Renal cortex interstitium (tissue), 3 donors: Measurements from ENCODE around the gene SF3A2. TPM values are rescaled to one million over a fixed set of nuclear protein-coding genes. Genes with fewer than 3 reads are reported as not detected.

ENCODE experiments used
- polyA plus RNA-seq, 3 donors: library from polyadenylated mRNA; unstranded; fragments of 120-200 nt; gene quantifications; one replicate each; pipeline ENCODE4 v1.2.1, GENCODE V29; 2013; ENCODE audit not compliant: insufficient read length in 3 of 3

SF3A2 gene
- polyA plus RNA-seq, 3 donors: 63.2 to 93.5 (median 83.5) TPM

Other genes with a start within 250 kb of the SF3A2 start
- 100 to 1,000 TPM in 2 of 3 donors, 10 to 100 TPM in 1; 87.0 to 117 (median 105) TPM for gene BTBD2, start 221.1 kb upstream of the SF3A2 start, polyA plus RNA-seq
- 10 to 100 TPM; 54.7 to 79.1 (median 77.8) TPM for gene MKNK2, start 185.6 kb upstream of the SF3A2 start, polyA plus RNA-seq
- 10 to 100 TPM; 21.7 to 27.8 (median 26.8) TPM for gene MOB3A, start 140.5 kb upstream of the SF3A2 start, polyA plus RNA-seq
- 1 to 10 TPM; 6.3 to 9.3 (median 8.6) TPM for gene IZUMO4, start 139.9 kb upstream of the SF3A2 start, polyA plus RNA-seq
- gene AP3D1, start 85.3 kb upstream of the SF3A2 start, polyA plus RNA-seq: 100 to 1,000 TPM; 106 to 126 (median 120) TPM
- gene DOT1L, start 72.9 kb upstream of the SF3A2 start, polyA plus RNA-seq: 10 to 100 TPM; 27.1 to 38.5 (median 31.5) TPM
- 10 to 100 TPM; 54.6 to 81.6 (median 79.2) TPM for gene PLEKHJ1, start 495 bp upstream of the SF3A2 start, polyA plus RNA-seq
- gene AMH, start 12.5 kb downstream of the SF3A2 start, polyA plus RNA-seq: 1 to 10 TPM in 2 of 3 donors, under 1 TPM in 1; 0.28 to 4.1 (median 2.8) TPM
- 1 to 10 TPM in 1 of 3 donors, under 1 TPM in 2; 0.56 to 1.3 (median 0.59) TPM for gene JSRP1, start 19.6 kb downstream of the SF3A2 start, polyA plus RNA-seq
- gene PEAK3, start 45.4 kb downstream of the SF3A2 start, polyA plus RNA-seq: under 1 TPM; 0.09 to 0.17 (median 0.12) TPM
- gene LINGO3, start 71.3 kb downstream of the SF3A2 start, polyA plus RNA-seq: under 1 TPM in 1 of 3 donors, not detected in 2; 0.11 TPM
- gene LSM7, start 91.8 kb downstream of the SF3A2 start, polyA plus RNA-seq: 100 to 1,000 TPM in 1 of 3 donors, 10 to 100 TPM in 2; 71.4 to 119 (median 87.8) TPM
- gene SPPL2B, start 91.9 kb downstream of the SF3A2 start, polyA plus RNA-seq: 100 to 1,000 TPM in 1 of 3 donors, 10 to 100 TPM in 2; 52.5 to 129 (median 80.4) TPM
- gene TMPRSS9, start 123.4 kb downstream of the SF3A2 start, polyA plus RNA-seq: under 1 TPM; 0.30 to 0.64 (median 0.45) TPM
- 100 to 1,000 TPM in 1 of 3 donors, 10 to 100 TPM in 2; 56.2 to 107 (median 92.3) TPM for gene TIMM13, start 190.8 kb downstream of the SF3A2 start, polyA plus RNA-seq
- 10 to 100 TPM; 56.1 to 93.3 (median 60.4) TPM for gene LMNB2, start 220.1 kb downstream of the SF3A2 start, polyA plus RNA-seq
- gene GADD45B, start 239.3 kb downstream of the SF3A2 start, polyA plus RNA-seq: 10 to 100 TPM; 11.2 to 16.2 (median 11.3) TPM